ENCODE data around the gene MAP3K7CL. TPM values are rescaled to one million over a fixed set of nuclear protein-coding genes. Genes with fewer than 3 reads are reported as not detected.
A peak's percentile ranks its signal among the peaks of the same experiment; 100 is the strongest.

MAP3K7CL gene
- total and polyA plus RNA-seq, 8 donors, result 2.0 to 7.3 (median 3.0) TPM

DNA sequence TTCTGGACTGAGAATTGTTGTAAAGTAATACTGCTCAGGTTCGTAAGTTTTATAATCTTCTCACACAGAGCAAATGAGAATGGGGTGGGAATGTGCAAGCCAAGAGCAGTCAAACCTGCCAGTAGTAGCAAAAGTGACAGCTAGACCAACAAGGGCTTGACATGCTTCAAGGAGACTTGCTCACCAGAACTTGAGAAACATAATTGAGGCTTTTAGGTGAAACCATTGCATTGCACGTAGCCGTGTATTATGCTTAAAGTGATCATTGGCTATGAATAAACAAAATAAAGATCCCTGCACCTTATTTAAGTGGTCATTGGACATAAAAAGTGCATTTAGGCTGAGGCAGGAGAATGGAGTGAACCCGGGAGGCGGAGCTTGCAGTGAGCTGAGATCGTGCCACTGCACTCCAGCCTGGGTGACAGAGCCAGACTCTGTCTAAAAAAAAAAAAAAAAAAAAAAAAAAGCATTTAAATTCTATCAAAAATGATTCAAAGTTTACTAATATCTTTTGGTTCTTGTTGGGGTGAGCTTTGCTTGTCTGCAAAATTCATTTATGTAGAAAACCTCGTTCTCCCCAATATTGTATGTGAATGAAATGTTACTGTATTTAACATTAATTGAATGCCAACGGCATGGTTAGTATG, 45.2 kb upstream of the MAP3K7CL start:
- no peak for FAIRE-seq

GRCh38 chr21:29091033-29091432, 39.4 kb upstream of the MAP3K7CL start:
- Histone ChIP-seq H3K27ac (no peak overlapping the region), H3K4me3 (no peak overlapping the region), H3K27me3 (no peaks in the 10 kb centered on the region), H3K4me1 (peaks cover 0 to 4% (median 0%) of the 10 kb centered on the region in 3 donors), H3K9me3 (no peaks in the 10 kb centered on the region), H3K36me3 (peaks cover 0 to 5% (median 0%) of the 10 kb centered on the region in 3 donors)
- intact Hi-C loops (cut with DNase I), result loop anchor here in 2 of 3 donors (10.0 kb wide), 1 partner anchor 284 kb away; no protein-coding TSS in a partner anchor
- ATAC-seq (peak in 1 of 4 donors; percentile 12), DNase-seq (no peak), FAIRE-seq (no peak)
- TF ChIP-seq, protein P1, sequence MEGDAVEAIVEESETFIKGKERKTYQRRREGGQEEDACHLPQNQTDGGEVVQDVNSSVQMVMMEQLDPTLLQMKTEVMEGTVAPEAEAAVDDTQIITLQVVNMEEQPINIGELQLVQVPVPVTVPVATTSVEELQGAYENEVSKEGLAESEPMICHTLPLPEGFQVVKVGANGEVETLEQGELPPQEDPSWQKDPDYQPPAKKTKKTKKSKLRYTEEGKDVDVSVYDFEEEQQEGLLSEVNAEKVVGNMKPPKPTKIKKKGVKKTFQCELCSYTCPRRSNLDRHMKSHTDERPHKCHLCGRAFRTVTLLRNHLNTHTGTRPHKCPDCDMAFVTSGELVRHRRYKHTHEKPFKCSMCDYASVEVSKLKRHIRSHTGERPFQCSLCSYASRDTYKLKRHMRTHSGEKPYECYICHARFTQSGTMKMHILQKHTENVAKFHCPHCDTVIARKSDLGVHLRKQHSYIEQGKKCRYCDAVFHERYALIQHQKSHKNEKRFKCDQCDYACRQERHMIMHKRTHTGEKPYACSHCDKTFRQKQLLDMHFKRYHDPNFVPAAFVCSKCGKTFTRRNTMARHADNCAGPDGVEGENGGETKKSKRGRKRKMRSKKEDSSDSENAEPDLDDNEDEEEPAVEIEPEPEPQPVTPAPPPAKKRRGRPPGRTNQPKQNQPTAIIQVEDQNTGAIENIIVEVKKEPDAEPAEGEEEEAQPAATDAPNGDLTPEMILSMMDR (IDR thresholded peaks at IDR 0.05), result no peak
- WGBS, 2 donors, result 59 to 68% methylated on average over 1 of the region's 1 CpG

More for the DNA sequence above, 45.2 kb upstream of the MAP3K7CL start:
- WGBS, 2 donors, result 80 to 83% methylated on average over 8 of the region's 8 CpGs
- DNase-seq, result no peak
- Histone ChIP-seq H3K27ac (no peak overlapping the region), H3K4me3 (no peak overlapping the region), H3K4me1 (no peaks in the 10 kb centered on the region), H3K27me3 (no peaks in the 10 kb centered on the region), H3K9me3 (no peaks in the 10 kb centered on the region), H3K36me3 (no peaks in the 10 kb centered on the region)
- intact Hi-C loops (cut with DNase I), result no loop called here
- TF ChIP-seq, protein P1 (IDR thresholded peaks at IDR 0.05), result no peak
- ATAC-seq, result no peak

DNA sequence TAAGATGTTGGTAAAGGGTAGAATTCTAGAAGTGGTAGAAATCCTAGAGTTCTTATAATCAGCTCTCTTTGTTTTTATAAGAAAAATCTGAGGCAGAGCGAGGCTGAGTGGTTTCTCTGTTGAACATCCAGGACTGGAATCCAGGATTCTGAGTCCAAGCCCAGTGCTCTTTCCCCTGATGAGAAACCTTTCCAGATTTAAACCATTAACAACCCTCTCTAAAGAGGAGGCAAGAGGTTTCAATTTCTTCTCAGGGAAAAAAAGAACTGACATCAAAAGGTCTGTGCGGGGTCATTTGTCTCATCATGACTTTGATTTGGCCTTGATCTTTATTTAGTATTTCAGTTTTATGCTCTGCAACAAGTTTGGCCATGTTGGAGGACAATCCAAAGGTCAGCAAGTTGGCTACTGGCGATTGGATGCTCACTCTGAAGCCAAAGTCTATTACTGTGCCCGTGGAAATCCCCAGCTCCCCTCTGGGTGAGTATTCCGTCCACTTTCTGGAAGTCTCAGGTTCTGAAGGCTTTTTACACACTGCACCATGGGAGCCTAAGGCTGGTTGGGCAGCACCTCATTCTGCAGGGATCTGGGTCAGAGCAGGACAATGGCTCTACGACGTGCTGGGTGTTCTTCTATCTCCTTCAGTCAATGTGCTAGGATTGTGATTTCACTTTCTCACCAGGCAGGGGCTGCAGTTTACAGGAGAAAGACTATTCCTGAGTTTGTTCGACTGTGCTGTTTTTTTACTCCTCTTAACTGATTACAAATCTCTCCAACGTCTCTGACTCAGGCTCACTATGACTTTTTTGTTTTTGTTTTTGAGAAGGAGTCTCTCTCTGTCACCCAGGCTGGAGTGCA, 38.1 kb upstream of the MAP3K7CL start:
- H3K36me3 ChIP-seq, result peaks cover 0 to 5% (median 0%) of the 10 kb centered on the region in 3 donors
- no peak for DNase-seq
- peaks cover 0 to 6% (median 0%) of the 10 kb centered on the region in 3 donors for H3K4me1 ChIP-seq
- no peak for FAIRE-seq
- 64 to 73% methylated on average over 9 of the region's 9 CpGs for WGBS, 2 donors
- H3K27ac ChIP-seq, result no peak overlapping the region
- no peaks in the 10 kb centered on the region for H3K27me3 ChIP-seq
- intact Hi-C loops (cut with DNase I), result loop anchor here in 2 of 3 donors (10.0 kb wide), 1 partner anchor 282 kb away; no protein-coding TSS in a partner anchor
- TF ChIP-seq, protein P1 (IDR thresholded peaks at IDR 0.05), result no peak
- peak in 2 of 4 donors; percentile 31 to 48 for ATAC-seq
- no peaks in the 10 kb centered on the region for H3K9me3 ChIP-seq
- no peak overlapping the region for H3K4me3 ChIP-seq

- 74 to 87% methylated on average over 8 of the region's 8 CpGs for WGBS, 2 donors
- ATAC-seq, result peak in 1 of 4 donors; percentile 33
- intact Hi-C loops (cut with DNase I), result loop anchor here in 2 of 3 donors (10.0 kb wide), 1 partner anchor 278 kb away; no protein-coding TSS in a partner anchor
Observed at GRCh38 chr21:29096218-29097015, 34.0 kb upstream of the MAP3K7CL start.

More at GRCh38 chr21:29096218-29097015, 34.0 kb upstream of the MAP3K7CL start:
- H3K27me3 ChIP-seq, result no peaks in the 10 kb centered on the region
- no peak overlapping the region for H3K27ac ChIP-seq
- H3K9me3 ChIP-seq, result no peaks in the 10 kb centered on the region
- H3K4me3 ChIP-seq, result no peak overlapping the region
- TF ChIP-seq, protein P1 (IDR thresholded peaks at IDR 0.05), result no peak
- peaks cover 0 to 5% (median 0%) of the 10 kb centered on the region in 3 donors for H3K36me3 ChIP-seq
- peaks cover 0 to 6% (median 0%) of the 10 kb centered on the region in 3 donors for H3K4me1 ChIP-seq
- DNase-seq (no peak), FAIRE-seq (no peak)
